Transverse colon (tissue), 4 donors: ENCODE measurements around the gene APC2. TPM values are rescaled to one million over a fixed set of nuclear protein-coding genes. Genes with fewer than 3 reads are reported as not detected.

Experiments
- DNase-seq: peaks from one replicate; pipeline ENCODE4 v3.0.0-alpha.2; 2019
- H3K27ac ChIP-seq, 4 donors: fragments of 200-600 bp; sonication (generic); 2 replicates each; pipeline ENCODE4 v1.5.1; 2016 to 2018; ENCODE audit warnings: inconsistent platforms in 4 of 4
- H3K27me3 ChIP-seq: fragments of 200-600 bp; sonication (generic); 2 replicates; pipeline ENCODE4 v1.5.1; 2017; ENCODE audit warnings: inconsistent platforms
- H3K36me3 ChIP-seq, 4 donors: fragments of 200-600 bp; sonication (generic); 2 replicates each; pipeline ENCODE4 v1.5.1; 2017 to 2019; ENCODE audit warnings: inconsistent platforms in 4 of 4
- H3K4me1 ChIP-seq, 4 donors: fragments of 200-600 bp; sonication (generic); 2 replicates each; pipeline ENCODE4 v1.5.1; 2017 to 2020; ENCODE audit warnings: inconsistent platforms in 4 of 4
- H3K4me3 ChIP-seq, 4 donors: fragments of 200-600 bp; sonication (generic); 1 replicate in 1 of 4; 2 replicates in 3 of 4; pipeline versions ENCODE4 v1.5.1 to v1.6.1; 2017 to 2019; ENCODE audit warnings: inconsistent platforms in 4 of 4
- H3K9me3 ChIP-seq, 2 donors: fragments of 200-600 bp; sonication (generic); 2 replicates each; pipeline ENCODE4 v1.5.1; 2017 to 2019; ENCODE audit warnings: inconsistent platforms in 2 of 2
- CTCF ChIP-seq, 5 experiments: fragments of 200-600 bp in 3 of 5; fragments of 450-650 bp in 2 of 5; sonication (generic) in 3 of 5; IDR thresholded peaks; 1 replicate in 2 of 5; 2 replicates in 3 of 5; pipeline ENCODE4 v1.5.1; 2016 to 2017; ENCODE audit warnings: antibody characterized with exemption in 5 of 5, inconsistent platforms in 3 of 5, mild to moderate bottlenecking in 2 of 5, moderate library complexity in 1 of 5
- EP300 ChIP-seq: sonication (generic); formaldehyde crosslinking; IDR thresholded peaks from one replicate; pipeline ENCODE4 v1.6.1; 2017; ENCODE audit warnings: antibody characterized with exemption, low read depth
- POLR2A ChIP-seq: fragments of 450-650 bp; IDR thresholded peaks from one replicate; pipeline ENCODE4 v1.6.1; 2016; ENCODE audit warnings: antibody characterized with exemption, mild to moderate bottlenecking, moderate library complexity
- POLR2AphosphoS5 ChIP-seq, 3 donors: sonication (generic); formaldehyde crosslinking; IDR thresholded peaks; one replicate each; pipeline ENCODE4 v1.6.1; 2016; ENCODE audit warnings: antibody characterized with exemption in 3 of 3
- WGBS, 2 donors: methylation state at CpG; one replicate each; pipeline ENCODE4 v1.1.5; 2018; ENCODE audit warnings: low coverage in 1 of 2; 5-methylcytosine and 5-hydroxymethylcytosine counted together
- in situ Hi-C, 4 donors: fragments of 200-750 bp; cut with MboI; loops; one replicate each; pipeline versions ENCODE4 v1.15.0 to v1.15.1; 2017; ENCODE audit warnings: low sequenced_read_pairs in 3 of 4, low pct_ligation_motif_present in 1 of 4, low pct_unique_long_range_greater_than_20kb in 1 of 4
- intact Hi-C: fragments of 100-400 bp; cut with DNase I; formaldehyde crosslinking; loops from one replicate; pipeline ENCODE4 v1.15.1; 2023; ENCODE audit warnings: low total_unique reads
- total RNA-seq, 4 donors: library from RNA; depleted of rRNA; stranded (reverse); fragments of >200 nt; gene quantifications; one replicate each; pipeline ENCODE4 v1.1.0, GENCODE V29; 2016

Gene APC2
- total RNA-seq, 4 donors from 2014 or later, result under 0.01 to 6.0 (median 0.36) TPM

- intact Hi-C loops, result no loop called here
- peak overlapping the region in 3 of 4 donors; percentile 6 to 60 (median 8) for H3K27ac ChIP-seq
Observed at GRCh38 chr19:1421958-1422305, 28.0 kb upstream of the APC2 start.

DNA sequence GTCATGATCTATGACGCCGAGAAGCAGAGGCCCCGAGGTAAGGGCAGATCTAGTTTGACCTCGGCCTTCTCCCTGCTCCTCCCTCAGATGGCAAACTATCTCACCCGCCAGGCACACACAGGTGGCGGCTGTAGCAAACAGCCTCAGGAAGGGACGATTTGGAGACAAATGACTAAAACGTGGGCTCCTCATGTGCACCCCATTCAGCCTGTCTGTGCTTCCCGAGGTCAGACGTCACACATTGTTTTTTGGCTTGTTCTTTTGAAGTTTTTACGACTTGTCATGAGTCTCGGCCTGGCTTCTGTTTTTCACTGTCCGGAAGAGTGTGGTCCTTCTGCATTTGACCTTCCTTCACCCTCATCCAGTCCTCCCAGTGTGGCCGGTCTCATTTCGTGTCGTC, 27.6 kb upstream of the APC2 start:
- no peak for TF ChIP-seq EP300
- no peak for TF ChIP-seq POLR2A
- TF ChIP-seq POLR2AphosphoS5 (IDR thresholded peaks at IDR 0.05), result no peak
- no peak for TF ChIP-seq CTCF (IDR thresholded peaks at IDR 0.05)
- Histone ChIP-seq H3K4me3 (no peak overlapping the region), H3K27me3 (no peaks in the 10 kb centered on the region), H3K36me3 (peaks cover 0 to 45% (median 22%) of the 10 kb centered on the region in 4 donors), H3K27ac (peak overlapping the region in 3 of 4 donors; percentile 8 to 60 (median 18)), H3K9me3 (no peaks in the 10 kb centered on the region), H3K4me1 (peaks cover 0 to 12% (median 5%) of the 10 kb centered on the region in 4 donors)
- in situ Hi-C loops, result no loop called here
- DNase-seq, result no peak
- intact Hi-C loops, result no loop called here
- WGBS, 2 donors, result 60 to 78% methylated on average over 9 to 14 of the region's 16 CpGs

More at GRCh38 chr19:1421958-1422305, 28.0 kb upstream of the APC2 start:
- no peak for DNase-seq
- H3K36me3 ChIP-seq, result peaks cover 0 to 45% (median 22%) of the 10 kb centered on the region in 4 donors
- TF ChIP-seq POLR2AphosphoS5 (IDR thresholded peaks at IDR 0.05) (no peak), POLR2A (no peak), EP300 (no peak), CTCF (IDR thresholded peaks at IDR 0.05) (no peak)
- in situ Hi-C loops, result no loop called here
- no peak overlapping the region for H3K4me3 ChIP-seq
- H3K27me3 ChIP-seq, result no peaks in the 10 kb centered on the region
- WGBS, 2 donors, result 90% methylated on average over 22 of the region's 22 CpGs; no CpG with 5 or more reads in 1 of the 2 donors
- no peaks in the 10 kb centered on the region for H3K9me3 ChIP-seq
- peaks cover 3 to 17% (median 9%) of the 10 kb centered on the region in 4 donors for H3K4me1 ChIP-seq

- H3K4me3 ChIP-seq, result no peak overlapping the region
- DNase-seq, result no peak
- H3K9me3 ChIP-seq, result no peaks in the 10 kb centered on the region
- 91 to 92% methylated on average over 4 to 16 of the region's 24 CpGs for WGBS, 2 donors
- intact Hi-C loops (no loop called here), in situ Hi-C loops (no loop called here)
- TF ChIP-seq CTCF (IDR thresholded peaks at IDR 0.05), result no peak
- no peak for TF ChIP-seq EP300
- no peak for TF ChIP-seq POLR2A
- TF ChIP-seq POLR2AphosphoS5 (IDR thresholded peaks at IDR 0.05), result no peak
- H3K4me1 ChIP-seq, result peaks cover 0 to 9% (median 2%) of the 10 kb centered on the region in 4 donors
- peaks cover 0 to 45% (median 22%) of the 10 kb centered on the region in 4 donors for H3K36me3 ChIP-seq
- H3K27ac ChIP-seq, result peak overlapping the region in 2 of 4 donors; percentile 18 to 60
- no peaks in the 10 kb centered on the region for H3K27me3 ChIP-seq
Observed at GRCh38 chr19:1422943-1423342, 27.0 kb upstream of the APC2 start.

DNA sequence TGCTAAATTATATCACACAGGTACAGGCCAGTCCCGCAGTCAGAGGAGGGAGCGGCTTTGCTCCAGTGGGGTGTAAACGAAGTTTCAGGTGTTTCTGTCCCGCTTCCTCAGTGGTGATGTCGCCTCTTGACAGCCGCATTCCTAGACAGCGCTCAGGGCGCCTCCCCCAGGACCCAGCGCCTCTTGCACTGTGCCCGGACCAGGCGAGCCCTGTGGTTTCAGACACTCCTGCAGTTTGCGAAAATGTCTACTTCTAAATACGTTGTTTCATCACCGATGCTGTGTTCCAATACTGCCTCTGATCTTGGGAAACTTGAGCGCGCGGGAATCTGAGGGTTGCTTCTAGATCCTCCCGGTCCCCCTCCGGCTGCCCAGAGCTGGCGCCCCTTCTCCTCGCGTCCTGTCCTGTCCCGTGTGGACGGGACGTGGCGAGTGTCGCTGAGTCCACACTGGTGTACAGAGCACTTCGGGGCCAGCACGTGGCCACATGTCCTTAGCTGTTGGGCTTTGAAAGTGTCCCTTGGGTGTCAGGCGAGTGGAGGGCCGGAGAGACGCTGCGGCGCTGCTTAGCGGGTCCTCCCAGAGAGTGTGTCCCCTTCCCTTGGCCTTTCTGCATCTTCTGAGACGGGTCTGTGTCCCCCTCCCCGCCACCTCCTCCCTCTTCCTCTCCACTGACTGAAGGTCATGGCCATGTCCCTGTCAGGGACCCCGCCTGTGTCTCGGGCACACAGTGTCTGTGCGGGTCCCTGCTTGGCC, 26.3 kb upstream of the APC2 start:
- Histone ChIP-seq H3K27ac (peak overlapping the region in 1 of 4 donors; percentile 60), H3K4me1 (peaks cover 0 to 9% (median 2%) of the 10 kb centered on the region in 4 donors), H3K27me3 (no peaks in the 10 kb centered on the region), H3K36me3 (peaks cover 0 to 47% (median 23%) of the 10 kb centered on the region in 4 donors), H3K9me3 (no peaks in the 10 kb centered on the region), H3K4me3 (no peak overlapping the region)
- DNase-seq, result no peak
- intact Hi-C loops (no loop called here), in situ Hi-C loops (no loop called here)
- 86 to 95% methylated on average over 7 to 40 of the region's 40 CpGs for WGBS, 2 donors
- no peak for TF ChIP-seq EP300
- no peak for TF ChIP-seq CTCF (IDR thresholded peaks at IDR 0.05)
- TF ChIP-seq POLR2AphosphoS5 (IDR thresholded peaks at IDR 0.05), result no peak
- TF ChIP-seq POLR2A, result no peak
